OCI-LY7 (cell line): Measurements from ENCODE around the gene ADAMTSL3.

Source experiments
- EZH2phosphoT487 ChIP-seq: fragments of 200-600 bp; sonication (generic); IDR thresholded peaks from 2 replicates; pipeline ENCODE4 v1.6.1; 2018; ENCODE audit warnings: low read depth, borderline replicate concordance, mild to moderate bottlenecking, mixed run types, antibody characterized with exemption, low read length, moderate library complexity, mixed read lengths
- TF ChIP-seq, protein P1 (sequence below): fragments of 200-600 bp; sonication (generic); conservative IDR thresholded peaks from 2 replicates; pipeline ENCODE4 v1.5.1; 2014; ENCODE audit warnings: mild to moderate bottlenecking, antibody characterized with exemption, low read length, moderate library complexity, mixed read lengths

DNA sequence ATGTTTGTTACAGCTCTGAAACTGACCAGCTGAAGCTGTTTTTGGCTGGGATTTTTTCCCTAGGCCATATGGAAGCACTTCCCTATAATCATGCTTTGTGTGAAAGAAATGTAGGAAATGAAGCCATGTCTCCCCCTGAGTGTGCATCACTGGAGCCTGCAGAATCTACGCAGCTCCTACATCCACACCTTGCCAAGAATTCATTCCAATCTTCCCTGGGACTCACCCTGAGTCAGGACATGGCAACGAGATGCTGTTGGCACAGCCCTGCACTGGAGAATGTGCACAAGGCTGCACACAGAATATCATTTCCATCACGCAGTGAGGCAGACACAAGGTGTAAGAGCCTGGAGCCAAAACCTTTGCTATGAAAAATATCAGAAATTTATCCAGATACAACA, 189.5 kb downstream of the ADAMTSL3 start:
- TF ChIP-seq, protein P1, sequence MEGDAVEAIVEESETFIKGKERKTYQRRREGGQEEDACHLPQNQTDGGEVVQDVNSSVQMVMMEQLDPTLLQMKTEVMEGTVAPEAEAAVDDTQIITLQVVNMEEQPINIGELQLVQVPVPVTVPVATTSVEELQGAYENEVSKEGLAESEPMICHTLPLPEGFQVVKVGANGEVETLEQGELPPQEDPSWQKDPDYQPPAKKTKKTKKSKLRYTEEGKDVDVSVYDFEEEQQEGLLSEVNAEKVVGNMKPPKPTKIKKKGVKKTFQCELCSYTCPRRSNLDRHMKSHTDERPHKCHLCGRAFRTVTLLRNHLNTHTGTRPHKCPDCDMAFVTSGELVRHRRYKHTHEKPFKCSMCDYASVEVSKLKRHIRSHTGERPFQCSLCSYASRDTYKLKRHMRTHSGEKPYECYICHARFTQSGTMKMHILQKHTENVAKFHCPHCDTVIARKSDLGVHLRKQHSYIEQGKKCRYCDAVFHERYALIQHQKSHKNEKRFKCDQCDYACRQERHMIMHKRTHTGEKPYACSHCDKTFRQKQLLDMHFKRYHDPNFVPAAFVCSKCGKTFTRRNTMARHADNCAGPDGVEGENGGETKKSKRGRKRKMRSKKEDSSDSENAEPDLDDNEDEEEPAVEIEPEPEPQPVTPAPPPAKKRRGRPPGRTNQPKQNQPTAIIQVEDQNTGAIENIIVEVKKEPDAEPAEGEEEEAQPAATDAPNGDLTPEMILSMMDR: no peak
- TF ChIP-seq EZH2phosphoT487: no peak
